DOHH2 (cell line): ENCODE data around the gene CALR.

ENCODE experiments used
- EZH2phosphoT487 ChIP-seq: fragments of 200-600 bp; sonication (generic); IDR thresholded peaks from 2 replicates; pipeline ENCODE4 v1.6.1; 2017; ENCODE audit warnings: borderline replicate concordance, mild to moderate bottlenecking, antibody characterized with exemption, low read length, moderate library complexity, mixed read lengths
- TF ChIP-seq, protein P1 (sequence below): fragments of 200-600 bp; sonication (generic); IDR thresholded peaks from one replicate; pipeline ENCODE4 v1.5.1; 2014; ENCODE audit warnings: antibody characterized with exemption, mild to moderate bottlenecking, low read depth, low read length; ENCODE audit not compliant: poor library complexity, severe bottlenecking

- TF ChIP-seq, protein P1, sequence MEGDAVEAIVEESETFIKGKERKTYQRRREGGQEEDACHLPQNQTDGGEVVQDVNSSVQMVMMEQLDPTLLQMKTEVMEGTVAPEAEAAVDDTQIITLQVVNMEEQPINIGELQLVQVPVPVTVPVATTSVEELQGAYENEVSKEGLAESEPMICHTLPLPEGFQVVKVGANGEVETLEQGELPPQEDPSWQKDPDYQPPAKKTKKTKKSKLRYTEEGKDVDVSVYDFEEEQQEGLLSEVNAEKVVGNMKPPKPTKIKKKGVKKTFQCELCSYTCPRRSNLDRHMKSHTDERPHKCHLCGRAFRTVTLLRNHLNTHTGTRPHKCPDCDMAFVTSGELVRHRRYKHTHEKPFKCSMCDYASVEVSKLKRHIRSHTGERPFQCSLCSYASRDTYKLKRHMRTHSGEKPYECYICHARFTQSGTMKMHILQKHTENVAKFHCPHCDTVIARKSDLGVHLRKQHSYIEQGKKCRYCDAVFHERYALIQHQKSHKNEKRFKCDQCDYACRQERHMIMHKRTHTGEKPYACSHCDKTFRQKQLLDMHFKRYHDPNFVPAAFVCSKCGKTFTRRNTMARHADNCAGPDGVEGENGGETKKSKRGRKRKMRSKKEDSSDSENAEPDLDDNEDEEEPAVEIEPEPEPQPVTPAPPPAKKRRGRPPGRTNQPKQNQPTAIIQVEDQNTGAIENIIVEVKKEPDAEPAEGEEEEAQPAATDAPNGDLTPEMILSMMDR = no peak
- no peak for TF ChIP-seq EZH2phosphoT487
Measured at GRCh38 chr19:12985049-12985776, 46.8 kb downstream of the CALR start.
